Renal cortical epithelial cell (primary cell): ENCODE results near the gene PAPOLB. TPM values are rescaled to one million over a fixed set of nuclear protein-coding genes. Genes with fewer than 3 reads are reported as not detected.
A peak's percentile ranks its signal among the peaks of the same experiment; 100 is the strongest.

Experiments
- DNase-seq: peaks from one replicate; pipeline ENCODE4 v3.0.0-alpha.2; 2011; ENCODE audit warnings: low read depth
- total RNA-seq: library from RNA; depleted of rRNA; stranded (reverse); fragments of >200 nt; gene quantifications from 2 replicates; pipeline ENCODE4 v1.2.3, GENCODE V29; 2014

PAPOLB gene
- total RNA-seq, 1 donor from 2014 or later = not detected

DNA sequence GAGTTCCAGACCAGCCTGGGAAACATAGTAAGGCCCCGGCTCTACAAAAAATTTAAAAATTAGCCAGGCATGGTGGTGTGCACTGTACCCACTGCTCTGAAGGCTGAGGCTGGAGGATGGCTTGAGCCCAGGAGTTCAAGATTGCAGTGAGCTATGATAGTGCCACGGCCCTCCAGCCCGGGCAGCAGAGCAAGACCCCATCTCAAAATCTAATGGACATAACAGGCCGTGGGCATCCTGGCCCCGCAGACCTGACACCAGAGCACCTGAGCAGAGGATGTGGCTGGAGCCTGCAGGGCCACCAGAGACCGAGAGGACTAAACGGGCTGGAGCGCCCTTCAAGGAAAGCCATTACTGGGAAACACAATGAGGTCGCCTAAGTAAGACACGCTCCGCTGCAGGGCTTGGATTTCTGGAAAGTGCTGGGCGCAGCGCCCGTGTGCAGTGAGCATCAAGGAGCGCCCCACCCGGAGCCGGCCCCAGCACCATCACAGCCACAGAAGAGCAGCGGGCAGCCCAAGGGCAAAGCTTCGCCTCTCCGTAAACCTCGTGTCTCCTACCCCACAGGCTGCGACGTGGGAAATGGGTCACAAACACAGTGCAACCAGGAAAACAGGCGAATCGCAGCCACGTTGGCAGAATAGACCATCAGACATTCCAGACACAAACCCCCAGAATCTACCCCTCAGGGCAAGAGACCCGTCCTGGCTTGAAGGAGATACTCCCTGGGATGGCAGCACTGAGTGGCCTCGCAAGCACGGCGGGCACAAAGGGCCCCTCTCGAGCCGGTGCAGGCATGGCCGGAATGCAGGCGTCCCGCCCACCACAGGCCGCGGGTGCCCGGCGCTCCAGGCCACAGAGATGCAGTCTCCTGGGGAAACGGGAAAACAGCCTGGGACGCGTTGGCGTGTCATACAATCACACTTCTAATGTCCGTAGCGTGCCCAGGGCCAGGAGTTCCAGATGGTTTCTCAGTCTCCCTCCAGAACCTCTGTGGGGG, 16.8 kb upstream of the PAPOLB start:
- no peak for DNase-seq

DNA sequence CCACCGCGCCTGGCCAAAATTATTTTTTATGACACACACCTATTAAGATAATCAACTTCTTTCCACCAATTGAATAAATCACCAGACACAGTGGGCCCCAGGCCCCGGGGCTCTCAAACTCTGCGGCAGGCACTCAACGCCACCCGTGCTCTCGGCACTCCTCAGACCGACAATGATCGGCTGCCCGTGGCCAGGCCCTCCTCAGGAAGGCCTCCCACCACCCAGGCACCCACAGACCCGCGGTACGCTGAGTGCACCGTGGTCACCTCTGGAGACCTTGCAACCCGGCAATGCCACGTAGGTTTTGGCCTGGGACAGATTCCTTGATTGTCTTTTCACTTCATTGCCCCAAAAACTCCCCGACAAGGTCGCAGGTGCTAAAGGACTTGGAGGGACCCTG, 14.8 kb upstream of the PAPOLB start:
- no peak for DNase-seq

DNA sequence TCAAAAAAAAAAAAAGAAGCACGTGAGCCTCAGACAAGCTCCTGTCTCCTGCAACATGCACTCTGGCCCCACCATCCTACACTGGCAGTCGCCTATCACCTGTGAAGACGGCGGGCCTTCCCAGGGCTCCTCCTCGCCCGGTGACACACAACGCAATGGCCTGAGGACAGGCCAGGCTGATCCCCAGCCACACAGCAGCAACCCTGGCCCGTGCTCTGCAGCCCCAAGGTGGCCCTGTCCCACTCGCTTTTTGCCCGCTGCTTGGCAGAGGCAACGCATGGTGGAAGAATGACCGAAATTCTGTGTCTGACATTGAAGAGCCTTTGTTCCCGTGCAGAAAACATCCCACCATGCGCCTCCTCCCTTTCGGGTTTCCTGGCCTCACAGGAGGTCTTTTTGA, 13.6 kb upstream of the PAPOLB start:
- no peak for DNase-seq

DNA sequence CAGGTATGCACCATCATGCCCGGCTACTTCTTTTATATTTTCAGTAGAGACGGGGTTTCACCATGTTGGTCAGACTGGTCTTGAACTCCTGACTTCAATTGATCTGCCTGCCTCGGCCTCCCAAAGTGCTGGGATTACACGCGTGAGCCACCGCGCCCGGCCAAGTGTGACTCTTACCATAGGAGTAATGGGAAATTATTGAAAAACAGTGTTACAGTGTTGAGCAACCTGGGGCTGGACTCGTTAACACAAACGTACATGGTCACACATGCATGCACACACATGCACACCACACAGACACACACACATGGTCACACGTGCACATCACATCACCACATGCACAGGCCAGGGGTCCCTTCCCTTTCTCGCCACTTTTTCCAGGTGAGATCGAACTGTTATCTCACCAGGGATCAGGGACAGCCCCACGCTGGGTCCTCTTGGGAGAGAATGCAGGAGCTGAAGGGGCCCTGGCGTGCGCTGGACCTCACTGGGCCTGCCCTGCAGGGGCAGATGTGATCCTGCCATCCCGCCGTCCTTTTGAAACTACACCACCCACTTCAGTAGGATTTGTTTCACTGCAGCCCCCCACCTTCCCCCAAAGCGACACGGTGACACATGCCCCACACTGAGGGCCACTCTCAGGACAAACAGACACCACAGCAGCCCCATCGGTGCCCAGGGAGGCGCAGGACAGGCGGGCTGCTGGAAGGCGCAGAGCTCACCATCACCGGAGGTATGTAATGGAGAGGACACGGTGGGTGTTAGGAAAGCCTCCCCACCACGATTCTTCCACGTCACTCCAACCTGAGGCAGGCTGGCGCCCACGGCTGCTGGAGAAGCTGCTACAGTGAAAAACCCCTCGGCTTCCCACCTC, 11.5 kb upstream of the PAPOLB start:
- no peak for DNase-seq

DNA sequence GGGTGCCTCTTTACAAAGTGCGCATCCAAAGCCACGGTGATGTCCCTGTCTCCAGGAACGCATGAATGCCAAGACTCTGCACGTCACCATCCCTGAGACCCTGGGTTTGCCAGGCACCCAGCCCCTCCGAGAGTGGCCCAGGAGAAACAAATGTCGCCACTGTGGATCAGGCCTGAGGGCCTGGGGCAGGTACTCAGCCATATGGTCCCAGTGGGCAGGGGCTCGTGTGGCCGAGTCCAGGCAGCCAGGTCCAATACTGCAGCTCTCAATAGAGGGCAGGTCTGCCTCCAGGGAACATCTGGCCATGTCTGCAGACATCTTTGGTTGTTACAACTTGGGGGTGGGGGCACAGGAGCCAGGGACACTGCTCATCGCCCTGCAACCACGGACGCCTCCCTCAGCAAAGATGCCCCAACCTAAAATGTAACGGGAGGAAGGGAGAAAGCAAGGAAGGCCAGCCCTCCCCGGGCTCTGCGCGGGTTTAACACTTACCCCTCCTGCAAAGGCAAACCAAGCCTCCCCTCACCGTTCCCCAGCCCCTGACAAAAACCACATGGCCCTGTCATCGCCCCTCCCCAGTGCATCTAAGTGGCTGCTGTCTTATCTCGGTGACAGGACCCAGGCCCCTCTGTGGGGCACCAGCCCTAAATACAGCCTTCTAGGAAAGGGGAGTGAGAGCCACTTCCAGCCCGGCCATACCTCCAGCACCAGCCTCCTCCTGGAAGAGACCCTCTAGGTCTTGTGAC, 10.3 kb upstream of the PAPOLB start:
- no peak for DNase-seq

DNA sequence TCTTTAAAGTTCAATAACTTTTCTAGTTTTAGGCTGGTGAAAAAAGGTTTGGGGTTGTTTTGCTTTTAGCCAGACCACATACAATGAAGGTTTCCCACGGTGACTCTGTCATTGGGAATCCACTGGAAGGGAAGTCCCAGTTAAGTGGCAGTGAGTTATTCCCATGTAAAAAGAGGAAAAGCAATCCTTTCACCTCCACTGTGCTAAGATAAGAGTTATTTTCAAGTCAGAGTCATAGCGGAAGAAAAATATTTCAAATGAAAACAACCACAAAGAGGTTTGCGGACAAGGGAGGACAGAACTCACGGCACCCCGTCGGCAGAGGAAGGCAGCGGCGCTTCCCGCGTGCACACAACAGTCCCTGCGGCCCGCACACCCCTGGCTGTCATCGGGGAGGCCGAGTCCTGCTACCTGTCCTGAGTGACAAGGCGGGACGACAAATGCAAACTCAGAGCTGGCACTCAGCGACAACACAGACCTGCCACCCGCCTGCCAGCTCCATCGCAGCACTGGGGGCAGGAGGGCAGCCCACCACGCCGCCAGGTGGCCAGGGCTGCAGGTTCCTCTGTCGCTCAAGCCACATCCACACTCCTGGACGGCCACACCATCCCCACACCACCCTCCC, 9.3 kb upstream of the PAPOLB start:
- no peak for DNase-seq

DNA sequence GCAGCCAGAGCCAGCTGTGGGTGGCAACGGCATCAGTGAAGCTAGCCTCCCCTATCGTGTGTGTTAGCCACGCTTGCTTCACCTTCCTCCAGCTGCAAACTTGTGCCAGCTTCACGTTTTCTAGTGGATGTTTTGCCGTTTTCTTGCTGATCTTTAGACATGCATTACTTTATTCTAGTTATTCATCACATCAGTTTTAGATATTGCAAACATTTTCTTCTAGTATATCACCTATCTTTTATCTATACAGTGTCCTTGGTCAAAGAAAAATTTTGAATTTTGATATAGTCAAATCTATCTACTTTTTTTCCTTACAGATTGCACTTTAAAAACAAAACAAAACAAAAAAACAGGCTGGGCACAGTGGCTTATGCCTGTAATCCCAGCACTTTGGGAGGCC, 6.7 kb upstream of the PAPOLB start:
- no peak for DNase-seq

DNA sequence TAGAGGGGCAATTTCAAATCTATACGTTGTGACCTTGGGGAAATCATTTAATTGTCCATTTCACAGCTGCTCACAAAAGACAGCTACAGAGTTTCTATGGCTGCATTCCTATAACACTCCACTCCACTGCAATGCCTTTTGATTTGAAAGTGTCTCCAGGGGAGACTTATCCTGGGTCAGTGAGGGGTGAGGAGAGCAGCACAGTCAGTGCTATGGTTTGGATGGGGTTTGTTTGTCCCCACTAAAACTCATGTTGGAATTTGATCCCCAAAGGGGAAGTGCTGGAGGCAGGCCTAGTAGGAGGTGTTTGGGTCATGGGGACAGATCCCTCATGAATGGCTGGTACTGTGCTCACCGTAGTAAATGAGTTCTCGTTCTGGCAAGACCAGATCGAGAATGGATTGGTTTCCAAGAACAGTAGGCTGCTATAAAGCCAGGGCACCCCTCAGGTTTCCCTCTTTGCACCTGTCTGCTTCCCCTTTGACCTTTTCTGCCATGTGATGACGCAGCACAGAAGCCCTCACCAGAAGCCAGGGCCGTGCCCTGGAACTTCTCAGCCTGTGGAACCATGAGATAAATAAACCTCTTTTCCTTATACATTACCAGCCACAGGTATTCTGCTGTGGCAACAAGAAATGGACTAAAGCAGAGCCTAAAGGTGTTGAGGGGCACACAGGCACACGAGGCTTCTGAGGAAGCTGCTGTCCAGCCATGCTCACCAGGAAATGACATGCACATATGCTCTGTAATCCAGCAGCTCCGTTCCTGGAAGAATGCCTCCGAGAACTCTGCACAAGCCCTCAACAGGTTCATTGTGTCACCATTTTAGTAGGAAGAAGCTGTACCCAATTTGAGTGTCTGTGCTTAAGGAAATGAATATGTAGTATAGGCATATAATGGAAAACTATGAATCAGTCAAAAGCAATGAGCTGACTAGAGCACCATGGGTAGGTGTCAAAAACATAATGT, 5.0 kb upstream of the PAPOLB start:
- no peak for DNase-seq

DNA sequence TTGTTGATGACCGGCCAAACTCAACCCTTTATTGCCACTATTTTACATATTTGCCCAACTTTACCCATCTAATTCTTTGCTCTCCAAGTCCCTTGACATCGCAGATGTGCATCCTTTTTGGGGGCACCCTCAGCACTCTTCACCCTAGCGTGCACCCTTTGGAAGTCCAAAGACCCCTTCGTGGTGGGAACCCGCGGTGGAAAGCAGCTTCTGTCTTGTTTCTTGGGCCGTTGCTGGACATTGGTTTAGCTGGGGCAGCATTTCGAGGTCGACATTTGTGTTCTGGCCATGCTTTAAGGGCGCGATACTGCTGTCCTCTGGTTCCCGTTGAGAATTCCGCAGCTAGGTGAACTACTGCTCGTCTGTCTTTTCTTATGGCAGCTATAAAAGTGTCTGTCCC, 326 bp upstream of the PAPOLB start:
- DNase-seq = no peak

DNA sequence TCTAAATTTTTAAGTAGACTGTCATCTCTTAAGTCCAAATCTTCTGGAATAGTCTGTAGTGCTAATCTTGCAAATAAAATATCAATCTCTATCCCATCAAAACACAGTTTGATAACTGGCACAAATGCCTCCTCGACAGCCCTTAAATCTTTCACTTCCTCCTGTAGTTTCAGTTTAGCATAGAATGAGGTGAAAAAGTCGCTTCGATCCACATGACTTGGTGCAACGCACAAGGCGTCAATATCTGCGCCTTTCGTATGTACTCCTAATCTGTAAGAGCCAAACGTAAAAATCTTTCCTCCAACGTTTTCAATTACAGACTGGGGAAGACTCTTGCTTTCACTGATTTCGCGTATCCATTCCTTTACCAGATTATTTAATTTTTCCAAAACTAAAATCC, 603 bp downstream of the PAPOLB start:
- no peak for DNase-seq

DNA sequence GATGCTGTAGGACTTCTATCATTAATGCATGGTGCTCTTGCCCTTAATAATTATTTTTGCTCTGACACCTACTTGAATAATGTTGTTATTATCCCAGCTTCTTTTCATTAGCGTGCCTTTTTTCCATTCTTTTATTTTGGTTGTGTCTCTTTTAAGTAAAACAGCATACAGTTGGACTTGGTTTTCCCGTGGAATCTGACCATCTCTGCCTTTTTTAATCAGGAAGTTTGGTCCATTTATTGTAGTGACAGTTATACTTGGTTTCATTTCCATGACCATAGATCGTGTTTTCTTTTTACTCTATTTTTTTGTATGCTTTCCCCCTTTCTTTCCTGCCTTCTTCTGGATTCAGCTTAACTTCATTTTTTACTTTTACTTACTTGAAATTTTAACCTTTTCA, 4.6 kb downstream of the PAPOLB start:
- DNase-seq = no peak

DNA sequence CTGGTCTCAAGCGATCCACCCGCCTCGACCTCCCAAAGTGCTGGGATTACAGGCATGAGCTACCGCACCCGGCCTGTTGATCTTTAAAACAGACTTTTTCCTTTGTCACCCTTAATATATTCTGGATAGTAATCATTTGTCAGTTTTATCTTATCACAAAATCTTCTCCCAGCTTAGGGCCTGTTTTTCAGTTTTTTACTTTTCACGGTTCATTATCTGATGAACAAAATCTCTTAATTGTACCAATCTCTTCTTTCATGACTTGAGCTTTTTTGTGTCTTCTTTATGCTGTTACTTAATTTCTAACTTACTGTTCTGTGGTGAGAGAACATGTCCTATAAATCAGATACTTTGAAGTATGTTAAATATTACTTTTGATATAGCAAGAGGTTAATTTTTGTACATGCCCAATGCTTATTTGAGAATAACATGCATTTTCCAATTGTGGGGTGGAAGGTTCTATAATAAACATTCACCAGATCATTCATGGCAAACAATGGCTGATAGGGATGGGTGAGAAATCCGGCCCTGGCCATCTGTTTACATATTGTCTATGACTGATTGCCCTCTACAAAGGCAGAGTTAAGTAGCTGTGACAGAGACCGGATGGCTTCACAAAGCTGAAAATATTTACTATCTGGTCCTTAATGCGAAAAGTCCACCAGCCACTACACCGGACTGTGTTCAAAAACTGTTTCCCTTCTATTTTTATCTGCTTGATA, 5.3 kb downstream of the PAPOLB start:
- DNase-seq = no peak

DNA sequence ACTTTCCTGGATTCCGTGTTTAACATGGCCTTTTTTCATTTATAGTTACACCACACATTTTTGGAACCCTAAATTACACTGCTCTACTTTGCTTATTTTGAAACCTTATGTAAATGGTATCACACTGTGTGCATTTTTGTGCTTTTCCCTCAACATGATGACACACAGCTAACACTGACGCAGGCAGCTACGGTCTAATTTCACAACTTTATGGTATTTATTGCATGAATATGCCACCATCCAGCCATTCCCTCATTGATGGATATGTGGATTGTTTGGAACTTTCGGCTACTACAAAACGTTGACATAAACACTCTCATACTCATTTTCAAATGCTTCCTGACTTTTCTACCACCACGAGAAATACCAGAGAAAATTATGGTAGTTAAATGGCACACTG, 6.9 kb downstream of the PAPOLB start:
- DNase-seq = no peak

DNA sequence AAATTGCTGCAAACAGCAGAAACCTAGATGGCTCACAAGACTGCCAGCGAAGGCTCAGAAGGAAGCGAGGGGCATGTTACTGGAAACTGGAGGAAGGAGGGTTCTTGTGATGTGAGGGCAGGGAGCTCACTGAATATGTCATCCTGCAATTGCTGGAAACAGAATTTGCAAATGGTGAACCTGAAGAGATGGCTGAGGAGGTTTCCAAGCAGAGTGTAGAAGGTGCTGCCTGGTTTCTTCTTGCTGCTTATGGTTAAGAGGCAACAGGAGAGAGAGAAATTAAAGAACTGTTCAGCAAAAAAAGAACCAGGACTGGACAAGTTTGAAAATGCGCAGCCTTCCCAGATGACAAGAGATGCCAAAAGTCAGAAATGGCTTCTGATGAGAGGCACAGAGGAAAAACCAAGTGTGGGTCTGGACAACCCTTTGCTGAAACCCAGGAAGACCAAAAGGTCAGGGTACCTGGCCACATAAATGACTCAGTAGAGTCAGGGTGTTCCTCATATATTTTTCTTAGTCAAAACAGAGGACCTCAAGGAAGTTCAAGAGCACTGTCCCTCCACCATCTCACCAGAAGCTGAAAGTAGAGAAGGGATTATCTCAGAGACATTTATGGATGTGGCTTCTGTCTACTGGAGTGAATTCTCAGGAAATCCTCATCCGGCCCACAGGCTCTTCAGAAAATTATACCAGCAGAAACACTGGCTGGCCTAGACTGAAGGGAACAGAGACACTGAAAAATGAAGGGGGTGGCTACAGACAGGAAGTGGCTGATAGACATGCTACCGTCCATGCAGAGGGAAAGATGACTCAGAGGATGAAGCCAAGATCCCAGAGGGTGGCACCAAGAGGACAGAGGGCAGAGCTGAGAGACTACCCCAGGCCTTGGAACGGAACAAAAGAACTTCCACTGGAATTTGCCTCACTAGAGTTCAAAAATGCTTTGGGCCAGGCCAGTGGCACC, 10.1 kb downstream of the PAPOLB start:
- no peak for DNase-seq

DNA sequence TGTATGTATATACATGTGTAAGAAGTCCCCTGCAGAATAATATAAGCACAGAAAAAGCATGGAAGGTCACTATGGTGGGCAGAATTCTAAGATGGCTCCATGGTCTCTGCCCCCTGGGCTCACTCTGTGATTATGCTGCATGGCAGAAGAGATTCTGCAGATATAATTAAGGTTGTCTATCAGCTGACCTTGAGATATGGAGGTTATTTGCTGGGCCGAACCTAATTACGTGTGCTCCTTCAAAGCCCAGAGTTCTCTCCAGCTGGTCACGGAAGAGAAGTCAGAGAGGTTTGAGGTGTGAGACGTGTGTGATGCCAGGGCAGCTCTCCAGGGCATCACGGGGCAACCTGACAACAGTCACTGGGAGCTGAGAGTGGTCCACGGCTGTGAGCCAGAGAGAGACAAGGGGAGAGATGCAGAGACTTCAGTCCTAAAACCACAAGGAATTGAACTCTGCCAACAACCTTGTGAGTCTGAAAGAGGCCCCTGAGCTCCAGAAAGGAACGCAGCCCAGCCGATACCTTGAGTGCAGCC, 11.5 kb downstream of the PAPOLB start:
- no peak for DNase-seq

DNA sequence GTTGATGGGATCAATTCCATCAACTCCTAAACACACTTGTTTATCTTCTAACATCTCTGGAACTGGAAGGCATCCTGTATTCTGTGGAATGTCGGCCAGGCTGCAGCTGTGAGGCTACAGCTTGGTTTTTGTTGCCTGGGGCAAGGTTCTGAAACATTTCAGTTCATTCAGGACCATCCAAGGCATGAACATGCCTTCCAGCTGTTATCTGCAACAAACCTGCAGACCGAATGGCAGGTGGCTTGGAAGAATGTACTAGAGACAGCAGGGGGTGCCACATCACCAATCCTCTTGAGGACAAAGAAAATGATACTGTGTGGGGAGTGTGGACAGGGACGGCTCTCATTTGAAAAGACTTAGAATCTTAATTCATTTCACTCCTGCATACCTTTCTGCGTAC, 12.4 kb downstream of the PAPOLB start:
- DNase-seq = peak; percentile 11

DNA sequence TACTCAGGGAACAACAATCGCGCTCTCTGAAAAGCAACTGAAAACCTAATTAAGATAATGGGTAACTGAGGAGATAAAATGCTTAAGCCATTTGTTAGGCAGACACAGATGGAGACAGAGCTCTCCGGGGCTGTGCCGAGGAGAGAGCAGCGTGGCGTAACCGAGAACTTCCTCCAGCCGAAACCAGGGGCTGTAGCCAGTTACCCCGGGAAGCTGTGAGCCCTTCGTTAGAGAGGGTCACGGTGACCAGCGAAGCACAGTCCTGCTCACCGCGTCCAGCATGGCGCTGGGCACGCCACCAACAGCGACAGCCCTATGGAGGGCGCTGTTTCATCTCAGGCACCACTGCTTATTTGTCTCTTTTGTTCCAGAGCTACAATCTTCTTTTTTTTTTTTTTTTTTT, 16.1 kb downstream of the PAPOLB start:
- no peak for DNase-seq
